ENCODE measurements around the gene DAAM2. TPM values are rescaled to one million over a fixed set of nuclear protein-coding genes. Genes with fewer than 3 reads are reported as not detected.

DAAM2 gene
- total RNA-seq, 4 donors from 2014 or later: 200 to 373 (median 270) TPM

- Histone ChIP-seq H3K9me3 (no peaks in the 10 kb centered on the region), H3K4me3 (no peak overlapping the region), H3K27me3 (no peaks in the 10 kb centered on the region), H3K36me3 (peaks cover 4 to 100% of the 10 kb centered on the region in 2 donors), H3K27ac (no peak overlapping the region), H3K4me1 (peaks cover 0 to 24% (median 0%) of the 10 kb centered on the region in 3 donors)
- no peak for ATAC-seq
- TF ChIP-seq EP300 (IDR thresholded peaks at IDR 0.05) (no peak), POLR2A (IDR thresholded peaks at IDR 0.05) (no peak), POLR2AphosphoS5 (IDR thresholded peaks at IDR 0.05) (no peak), CTCF (IDR thresholded peaks at IDR 0.05) (no peak)
- WGBS, 2 donors (ENCODE audit: low coverage in 1 of 2): 60 to 72% methylated on average over 1 to 3 of the region's 6 CpGs
These were observed 75.4 kb downstream of the DAAM2 start for GRCh38 chr6:39867592-39867991.

DNA sequence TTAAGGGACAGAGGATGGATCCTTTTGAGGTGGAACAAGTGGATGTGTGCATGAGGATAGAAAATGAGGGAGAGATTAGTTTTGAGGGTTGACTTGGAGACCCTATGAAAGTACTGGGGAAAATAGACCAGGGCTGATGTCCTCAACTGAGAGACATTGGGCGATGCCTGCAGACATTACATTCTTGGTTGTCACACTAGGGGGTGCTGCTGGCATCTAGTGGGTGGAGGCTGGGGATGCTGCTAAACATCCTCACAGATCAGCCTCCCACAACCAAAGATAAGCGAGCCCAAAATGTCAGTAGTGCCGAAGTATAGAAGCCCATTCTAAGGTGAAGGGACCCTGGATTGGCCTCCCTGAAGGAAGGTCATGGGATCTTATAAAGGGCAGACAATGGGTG, 78.8 kb downstream of the DAAM2 start:
- WGBS, 2 donors (ENCODE audit: low coverage in 1 of 2): 100% methylated on average over 3 of the region's 3 CpGs; no CpG with 5 or more reads in 1 of the 2 donors
- Histone ChIP-seq H3K27ac (peak overlapping the region in 3 of 4 donors; percentile 36 to 39 (median 38)), H3K27me3 (no peaks in the 10 kb centered on the region), H3K36me3 (peaks cover 7 to 100% of the 10 kb centered on the region in 2 donors), H3K4me3 (no peak overlapping the region), H3K9me3 (no peaks in the 10 kb centered on the region), H3K4me1 (no peaks in the 10 kb centered on the region)
- TF ChIP-seq EP300 (IDR thresholded peaks at IDR 0.05): no peak
- TF ChIP-seq POLR2AphosphoS5 (IDR thresholded peaks at IDR 0.05): no peak
- no peak for TF ChIP-seq CTCF (IDR thresholded peaks at IDR 0.05)
- no peak for TF ChIP-seq POLR2A (IDR thresholded peaks at IDR 0.05)
- ATAC-seq: no peak

DNA sequence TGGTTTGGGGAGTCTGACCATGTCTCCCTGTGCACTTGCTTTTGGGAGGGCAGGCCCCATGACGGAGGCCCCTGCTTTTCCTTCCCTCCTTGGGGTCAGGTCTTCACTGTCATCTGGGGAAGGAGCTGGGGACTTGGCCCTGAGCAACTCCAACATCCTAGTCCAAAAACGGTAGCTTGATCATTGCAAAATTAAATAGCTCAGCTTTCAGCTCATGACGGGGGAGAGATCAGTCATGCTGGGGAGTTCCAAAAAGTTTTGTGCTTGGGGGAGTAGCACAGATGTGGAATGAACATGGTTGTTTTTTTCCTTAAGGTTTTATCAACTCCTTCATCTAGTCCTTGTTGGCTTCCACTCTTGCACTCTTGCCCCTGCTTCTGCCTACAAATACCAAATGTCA, 81.3 kb downstream of the DAAM2 start:
- H3K4me3 ChIP-seq: no peak overlapping the region
- H3K27ac ChIP-seq: peak overlapping the region in 1 of 4 donors; percentile 6
- WGBS, 2 donors (ENCODE audit: low coverage in 1 of 2): 68 to 100% methylated on average over 1 to 2 of the region's 3 CpGs

GRCh38 chr6:39876111-39876510, 83.9 kb downstream of the DAAM2 start:
- no peak overlapping the region for H3K4me3 ChIP-seq

More for the DNA sequence above, 81.3 kb downstream of the DAAM2 start:
- no peaks in the 10 kb centered on the region for H3K27me3 ChIP-seq
- TF ChIP-seq POLR2AphosphoS5 (IDR thresholded peaks at IDR 0.05) (no peak), POLR2A (IDR thresholded peaks at IDR 0.05) (no peak), CTCF (IDR thresholded peaks at IDR 0.05) (no peak), EP300 (IDR thresholded peaks at IDR 0.05) (no peak)
- ATAC-seq: no peak
- H3K36me3 ChIP-seq: peaks cover 4 to 100% of the 10 kb centered on the region in 2 donors
- no peaks in the 10 kb centered on the region for H3K9me3 ChIP-seq
- H3K4me1 ChIP-seq: no peaks in the 10 kb centered on the region

More at GRCh38 chr6:39876111-39876510, 83.9 kb downstream of the DAAM2 start:
- H3K9me3 ChIP-seq: no peaks in the 10 kb centered on the region
- ATAC-seq: no peak
- peaks cover 4 to 100% of the 10 kb centered on the region in 2 donors for H3K36me3 ChIP-seq
- no peak for TF ChIP-seq POLR2AphosphoS5 (IDR thresholded peaks at IDR 0.05)
- no peak for TF ChIP-seq CTCF (IDR thresholded peaks at IDR 0.05)
- TF ChIP-seq POLR2A (IDR thresholded peaks at IDR 0.05): no peak
- TF ChIP-seq EP300 (IDR thresholded peaks at IDR 0.05): no peak
- no peaks in the 10 kb centered on the region for H3K27me3 ChIP-seq
- peaks cover 0 to 20% (median 0%) of the 10 kb centered on the region in 3 donors for H3K4me1 ChIP-seq
- H3K27ac ChIP-seq: peak overlapping the region in 1 of 4 donors; percentile 8
